CD8-positive, alpha-beta memory T cell (primary cell): ENCODE data around the gene CENPN. TPM values are rescaled to one million over a fixed set of nuclear protein-coding genes. Genes with fewer than 3 reads are reported as not detected.

ENCODE experiments used
- CTCF ChIA-PET: fragments of 350-600 bp; sonication (Branson Sonifier 250); formaldehyde crosslinking; loops from one replicate; lab custom pipeline; 2021; ENCODE audit warnings: antibody characterized with exemption; lab: Charles Lee
- POLR2A ChIA-PET: fragments of 350-600 bp; sonication (Branson Sonifier 250); formaldehyde crosslinking; loops from one replicate; lab custom pipeline; 2021; ENCODE audit warnings: antibody characterized with exemption; lab: Charles Lee
- DNase-seq, 5 donors: peaks; one replicate each; pipeline versions ENCODE4 v3.0.0 to v3.0.0-alpha.2; 2020 to 2022; ENCODE audit warnings: mixed read lengths in 1 of 5
- H3K27ac ChIP-seq: one replicate; pipeline ENCODE4 v1.7.0; 2013; ENCODE audit warnings: low read depth, mild to moderate bottlenecking, low read length, moderate library complexity
- H3K27me3 ChIP-seq: 2 replicates; pipeline ENCODE4 v1.7.0; 2013; ENCODE audit warnings: low read length, mild to moderate bottlenecking; ENCODE audit not compliant: insufficient read depth, poor library complexity, severe bottlenecking
- H3K36me3 ChIP-seq: 2 replicates; pipeline ENCODE4 v1.7.0; 2013; ENCODE audit warnings: mild to moderate bottlenecking, low read length, moderate library complexity; ENCODE audit not compliant: insufficient read depth
- H3K4me1 ChIP-seq: 2 replicates; pipeline ENCODE4 v1.7.0; 2013; ENCODE audit warnings: mild to moderate bottlenecking, low read length, moderate library complexity; ENCODE audit not compliant: insufficient read depth
- H3K4me3 ChIP-seq: 2 replicates; pipeline ENCODE4 v1.7.0; 2013; ENCODE audit warnings: mild to moderate bottlenecking, low read length
- H3K9me3 ChIP-seq: 2 replicates; pipeline ENCODE4 v1.7.0; 2013; ENCODE audit warnings: mild to moderate bottlenecking, low read length
- H3K27ac Mint-ChIP-seq, 8 donors: one replicate each; pipeline ENCODE4 v1.8.0; 2020 to 2021; ENCODE audit warnings: mixed read lengths in 8 of 8, mild to moderate bottlenecking in 6 of 8, inconsistent platforms in 3 of 8, moderate library complexity in 3 of 8
- H3K27me3 Mint-ChIP-seq, 2 donors: one replicate each; pipeline ENCODE4 v1.8.0; 2020 to 2021; ENCODE audit warnings: mixed read lengths in 2 of 2, mild to moderate bottlenecking in 1 of 2, moderate library complexity in 1 of 2
- H3K36me3 Mint-ChIP-seq, 3 donors: one replicate each; pipeline ENCODE4 v1.8.0; 2020 to 2021; ENCODE audit warnings: mixed read lengths in 3 of 3, inconsistent platforms in 1 of 3, mild to moderate bottlenecking in 1 of 3
- H3K4me1 Mint-ChIP-seq, 3 donors: one replicate each; pipeline ENCODE4 v1.8.0; 2020 to 2021; ENCODE audit warnings: mixed read lengths in 3 of 3, inconsistent platforms in 1 of 3, mild to moderate bottlenecking in 1 of 3
- H3K4me3 Mint-ChIP-seq, 7 donors: one replicate each; pipeline ENCODE4 v1.8.0; 2020 to 2021; ENCODE audit warnings: mixed read lengths in 7 of 7, mild to moderate bottlenecking in 6 of 7, moderate library complexity in 4 of 7, inconsistent platforms in 2 of 7
- H3K9me3 Mint-ChIP-seq, 5 donors: one replicate each; pipeline ENCODE4 v1.8.0; 2020 to 2022; ENCODE audit warnings: mixed read lengths in 5 of 5, mild to moderate bottlenecking in 3 of 5, moderate library complexity in 2 of 5, inconsistent platforms in 1 of 5
- polyA plus RNA-seq: library from polyadenylated mRNA; unstranded; fragments of 300-500 nt; fragmentation: Illumina TruSeq; gene quantifications from one replicate; pipeline ENCODE4 v1.2.3, GENCODE V29; 2021
- total RNA-seq, 2 experiments: library from RNA; stranded (reverse); gene quantifications; one replicate each; pipeline ENCODE4 v1.2.3, GENCODE V29; 2021

CENPN gene
- total and polyA plus RNA-seq, 3 experiments from 2014 or later: 4.7 to 53.7 (median 52.2) TPM

GRCh38 chr16:81060576-81061306 is 53.7 kb downstream of the CENPN start:
- no peak for DNase-seq
- ChIA-PET CTCF (no interaction called here), POLR2A (no interaction called here)
- no peak overlapping the region for H3K4me3 ChIP-seq
- no peak overlapping the region for H3K27ac ChIP-seq
- Mint-ChIP-seq H3K4me1 (no peaks in the 10 kb centered on the region), H3K4me3 (no peak overlapping the region), H3K27me3 (no peaks in the 10 kb centered on the region), H3K9me3 (no peaks in the 10 kb centered on the region), H3K27ac (no peak overlapping the region), H3K36me3 (no peaks in the 10 kb centered on the region)
- no peaks in the 10 kb centered on the region for H3K27me3 ChIP-seq
- H3K4me1 ChIP-seq: no peaks in the 10 kb centered on the region
- no peaks in the 10 kb centered on the region for H3K9me3 ChIP-seq
- no peaks in the 10 kb centered on the region for H3K36me3 ChIP-seq

GRCh38 chr16:81061307-81061640 is 54.3 kb downstream of the CENPN start:
- no peak overlapping the region for H3K4me3 Mint-ChIP-seq
- H3K4me1 Mint-ChIP-seq: no peaks in the 10 kb centered on the region
- DNase-seq: no peak
- no peaks in the 10 kb centered on the region for H3K4me1 ChIP-seq
- H3K9me3 ChIP-seq: no peaks in the 10 kb centered on the region
- ChIA-PET POLR2A (no interaction called here), CTCF (no interaction called here)
- H3K27me3 ChIP-seq: no peaks in the 10 kb centered on the region
- H3K27me3 Mint-ChIP-seq: no peaks in the 10 kb centered on the region
- H3K36me3 Mint-ChIP-seq: no peaks in the 10 kb centered on the region
- no peaks in the 10 kb centered on the region for H3K36me3 ChIP-seq
- H3K9me3 Mint-ChIP-seq: no peaks in the 10 kb centered on the region
- H3K4me3 ChIP-seq: no peak overlapping the region
- H3K27ac Mint-ChIP-seq: no peak overlapping the region
- H3K27ac ChIP-seq: no peak overlapping the region

DNA sequence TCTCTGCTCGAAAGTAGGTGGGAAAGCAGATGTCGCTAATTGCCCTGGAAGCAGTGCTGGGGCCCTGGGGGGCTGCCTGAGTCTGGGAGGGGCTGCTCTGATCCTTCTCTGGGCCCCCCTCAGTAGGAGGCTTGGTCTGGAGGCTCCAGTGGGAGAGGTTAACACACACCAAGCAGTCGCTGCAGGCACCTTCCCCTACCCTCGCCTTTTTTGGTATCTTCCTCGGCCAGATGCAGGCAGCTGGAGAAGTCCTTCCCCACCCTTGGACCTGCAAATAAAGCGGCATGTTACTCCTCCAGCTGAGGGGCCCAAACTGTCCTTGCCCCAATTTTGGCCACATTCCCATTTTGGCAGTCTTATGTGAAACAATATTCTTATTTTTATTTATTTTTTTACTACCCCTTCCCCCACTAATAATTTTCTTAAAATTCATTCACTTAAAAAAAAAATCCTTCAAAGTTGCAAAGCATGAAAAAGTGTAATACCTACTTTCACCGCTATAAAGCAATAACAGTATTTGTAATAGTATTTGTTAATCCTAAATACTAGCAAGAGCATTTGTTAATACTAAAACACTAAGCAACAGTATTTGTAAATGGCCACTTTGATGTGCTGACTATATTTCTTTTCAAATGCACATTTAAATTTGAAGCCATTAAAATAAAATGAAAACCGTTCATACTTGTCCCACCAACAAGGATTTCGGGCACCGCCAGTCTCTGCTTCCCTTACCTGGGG is 55.0 kb downstream of the CENPN start:
- H3K4me3 Mint-ChIP-seq: no peak overlapping the region
- CTCF ChIA-PET: no interaction called here
- POLR2A ChIA-PET: no interaction called here
- no peaks in the 10 kb centered on the region for H3K4me1 Mint-ChIP-seq
- H3K27me3 ChIP-seq: no peaks in the 10 kb centered on the region
- H3K27ac Mint-ChIP-seq: no peak overlapping the region
- no peaks in the 10 kb centered on the region for H3K27me3 Mint-ChIP-seq
- DNase-seq: no peak
- H3K4me1 ChIP-seq: no peaks in the 10 kb centered on the region
- no peaks in the 10 kb centered on the region for H3K36me3 Mint-ChIP-seq
- H3K9me3 Mint-ChIP-seq: no peaks in the 10 kb centered on the region
- no peaks in the 10 kb centered on the region for H3K36me3 ChIP-seq
- no peak overlapping the region for H3K4me3 ChIP-seq
- no peaks in the 10 kb centered on the region for H3K9me3 ChIP-seq
- no peak overlapping the region for H3K27ac ChIP-seq

DNA sequence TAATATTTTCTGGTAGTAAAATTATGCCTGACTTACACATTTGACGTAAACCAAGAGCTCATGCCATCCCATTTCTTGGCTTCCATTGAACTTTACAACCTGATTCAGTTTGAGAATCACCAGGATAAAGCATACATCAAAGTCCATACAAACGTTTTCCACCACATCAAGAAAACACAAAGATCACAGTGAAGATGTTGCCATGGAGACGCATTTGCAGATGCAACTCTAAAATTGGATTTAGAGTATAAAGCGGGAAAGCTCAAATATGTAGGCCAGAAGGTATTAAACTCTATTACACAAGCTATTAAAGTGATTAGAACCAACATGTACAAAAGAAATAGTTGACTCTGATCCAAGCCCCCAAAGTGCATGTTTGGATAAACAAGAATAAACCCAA is 59.7 kb downstream of the CENPN start:
- H3K4me3 ChIP-seq: no peak overlapping the region
- Mint-ChIP-seq H3K36me3 (no peaks in the 10 kb centered on the region), H3K27ac (no peak overlapping the region), H3K4me1 (no peaks in the 10 kb centered on the region), H3K9me3 (no peaks in the 10 kb centered on the region), H3K4me3 (no peak overlapping the region), H3K27me3 (peaks cover 0 to 8% of the 10 kb centered on the region in 2 donors)
- no peaks in the 10 kb centered on the region for H3K9me3 ChIP-seq
- no peaks in the 10 kb centered on the region for H3K36me3 ChIP-seq
- POLR2A ChIA-PET: no interaction called here
- CTCF ChIA-PET: no interaction called here
- no peak overlapping the region for H3K27ac ChIP-seq
- no peaks in the 10 kb centered on the region for H3K27me3 ChIP-seq
- peak in 1 of 5 donors; percentile 12 for DNase-seq
- H3K4me1 ChIP-seq: no peaks in the 10 kb centered on the region

- Mint-ChIP-seq H3K9me3 (no peaks in the 10 kb centered on the region), H3K36me3 (no peaks in the 10 kb centered on the region), H3K27me3 (peaks cover 0 to 11% of the 10 kb centered on the region in 2 donors), H3K27ac (no peak overlapping the region), H3K4me1 (no peaks in the 10 kb centered on the region), H3K4me3 (no peak overlapping the region)
- ChIA-PET CTCF (no interaction called here), POLR2A (interaction anchor here (0.6 kb wide), 1 partner anchor 27 kb away, joined by 3 read pairs; no protein-coding TSS in a partner anchor)
- H3K4me3 ChIP-seq: no peak overlapping the region
- no peaks in the 10 kb centered on the region for H3K9me3 ChIP-seq
- no peaks in the 10 kb centered on the region for H3K27me3 ChIP-seq
- no peaks in the 10 kb centered on the region for H3K4me1 ChIP-seq
- no peak overlapping the region for H3K27ac ChIP-seq
- no peaks in the 10 kb centered on the region for H3K36me3 ChIP-seq
- DNase-seq: no peak
Measured at GRCh38 chr16:81067166-81067565, 60.2 kb downstream of the CENPN start.

DNA sequence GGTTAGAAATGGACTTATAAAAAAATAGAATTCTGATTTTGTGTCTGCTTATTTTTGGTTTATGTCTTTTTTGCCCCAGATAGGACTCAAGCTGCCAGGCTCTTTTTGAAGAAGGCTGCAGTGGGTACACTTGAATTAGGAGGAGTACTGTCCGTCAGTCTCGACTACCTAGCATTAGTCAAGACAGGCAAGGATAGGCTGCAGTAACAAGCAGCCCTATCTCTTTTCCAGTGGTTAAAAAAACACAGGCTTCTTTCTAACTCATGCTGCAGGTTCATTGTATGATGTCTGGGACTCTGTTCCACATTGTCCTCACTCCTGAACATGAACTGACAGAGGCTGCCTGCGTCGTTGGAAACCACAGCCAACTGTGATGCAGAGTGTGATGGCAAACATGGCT is 62.0 kb downstream of the CENPN start:
- Mint-ChIP-seq H3K36me3 (no peaks in the 10 kb centered on the region), H3K27me3 (peaks cover 0 to 11% of the 10 kb centered on the region in 2 donors)
- CTCF ChIA-PET: no interaction called here

GRCh38 chr16:81070979-81071378 is 64.0 kb downstream of the CENPN start:
- no peak for DNase-seq
- POLR2A ChIA-PET: no interaction called here
- H3K4me1 ChIP-seq: peaks cover under 1% of the 10 kb centered on the region
- Mint-ChIP-seq H3K36me3 (no peaks in the 10 kb centered on the region), H3K27me3 (peaks cover 0 to 11% of the 10 kb centered on the region in 2 donors), H3K27ac (no peak overlapping the region), H3K9me3 (no peaks in the 10 kb centered on the region), H3K4me1 (no peaks in the 10 kb centered on the region), H3K4me3 (no peak overlapping the region)
- H3K27me3 ChIP-seq: no peaks in the 10 kb centered on the region
- no peaks in the 10 kb centered on the region for H3K36me3 ChIP-seq
- no peaks in the 10 kb centered on the region for H3K9me3 ChIP-seq
- CTCF ChIA-PET: no interaction called here
- no peak overlapping the region for H3K27ac ChIP-seq
- H3K4me3 ChIP-seq: no peak overlapping the region

More for the DNA sequence above, 62.0 kb downstream of the CENPN start:
- H3K27ac Mint-ChIP-seq: no peak overlapping the region
- no peaks in the 10 kb centered on the region for H3K9me3 Mint-ChIP-seq
- no peak overlapping the region for H3K4me3 Mint-ChIP-seq
- Histone ChIP-seq H3K4me1 (no peaks in the 10 kb centered on the region), H3K36me3 (no peaks in the 10 kb centered on the region), H3K9me3 (no peaks in the 10 kb centered on the region), H3K4me3 (no peak overlapping the region), H3K27me3 (no peaks in the 10 kb centered on the region), H3K27ac (no peak overlapping the region)
- H3K4me1 Mint-ChIP-seq: no peaks in the 10 kb centered on the region
- POLR2A ChIA-PET: no interaction called here
- no peak for DNase-seq

DNA sequence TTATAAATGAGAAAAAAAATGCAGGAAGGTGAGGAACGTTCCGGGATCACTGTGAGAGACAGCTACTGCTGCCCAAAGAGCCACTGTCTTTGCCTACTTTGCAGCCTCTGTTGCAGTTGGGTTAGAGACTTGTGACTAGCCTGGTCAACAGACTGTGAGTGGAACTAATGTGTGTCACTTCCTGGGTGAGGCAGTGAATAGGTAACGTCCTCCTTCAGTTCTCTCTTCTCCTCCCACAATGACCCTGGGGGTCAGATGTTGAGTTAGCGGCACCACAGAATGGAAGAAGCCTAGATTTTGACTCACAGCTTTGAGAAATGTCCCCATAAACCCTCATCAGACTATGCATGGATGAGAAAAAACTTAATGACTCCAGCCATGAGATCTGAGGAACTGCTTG is 64.8 kb downstream of the CENPN start:
- no peaks in the 10 kb centered on the region for H3K9me3 Mint-ChIP-seq
- H3K9me3 ChIP-seq: no peaks in the 10 kb centered on the region
- peaks cover 5% of the 10 kb centered on the region for H3K4me1 ChIP-seq
- CTCF ChIA-PET: interaction anchor here (2.8 kb wide), 1 partner anchor 36 kb away, joined by 14 read pairs; the partner anchor contains the start of gene ATMIN
- H3K27ac ChIP-seq: no peak overlapping the region
- POLR2A ChIA-PET: no interaction called here
- H3K4me1 Mint-ChIP-seq: no peaks in the 10 kb centered on the region
- H3K4me3 ChIP-seq: no peak overlapping the region
- H3K4me3 Mint-ChIP-seq: peak overlapping the region in 1 of 7 donors; percentile 42
- no peaks in the 10 kb centered on the region for H3K36me3 ChIP-seq
- no peak overlapping the region for H3K27ac Mint-ChIP-seq
- no peaks in the 10 kb centered on the region for H3K27me3 ChIP-seq
- peaks cover 0 to 11% of the 10 kb centered on the region in 2 donors for H3K27me3 Mint-ChIP-seq
- H3K36me3 Mint-ChIP-seq: no peaks in the 10 kb centered on the region
- DNase-seq: no peak
